ENCODE measurements around the gene MYO6.

Gene MYO6

GRCh38 chr6:75947935-75948334 is 198.9 kb downstream of the MYO6 start:
- no peak for DNase-seq (ENCODE audit: low read depth)
- TF ChIP-seq CTCF (IDR thresholded peaks at IDR 0.05; ENCODE audit: insufficient read depth, low read depth, low read length, missing control alignments), result no peak
- no peak overlapping the region for H3K4me3 ChIP-seq (ENCODE audit: low read length)

- TF ChIP-seq CTCF (IDR thresholded peaks at IDR 0.05; ENCODE audit: insufficient read depth, low read depth, low read length, missing control alignments), result no peak
- DNase-seq (ENCODE audit: low read depth), result no peak
These were observed 203.1 kb downstream of the MYO6 start for GRCh38 chr6:75952128-75952527.

GRCh38 chr6:75963569-75963968 is 214.5 kb downstream of the MYO6 start:
- no peak for DNase-seq (ENCODE audit: low read depth)
- no peak for TF ChIP-seq CTCF (IDR thresholded peaks at IDR 0.05; ENCODE audit: insufficient read depth, low read depth, low read length, missing control alignments)
- H3K4me3 ChIP-seq (ENCODE audit: low read length), result no peak overlapping the region

More at GRCh38 chr6:75952128-75952527, 203.1 kb downstream of the MYO6 start:
- no peak overlapping the region for H3K4me3 ChIP-seq (ENCODE audit: low read length)

GRCh38 chr6:75968143-75968542 is 219.1 kb downstream of the MYO6 start:
- no peak for DNase-seq (ENCODE audit: low read depth)
- TF ChIP-seq CTCF (IDR thresholded peaks at IDR 0.05; ENCODE audit: insufficient read depth, low read depth, low read length, missing control alignments), result no peak
- no peak overlapping the region for H3K4me3 ChIP-seq (ENCODE audit: low read length)

All from epithelial cell of esophagus (primary cell).